ENCODE measurements around the gene ARL5B. TPM values are rescaled to one million over a fixed set of nuclear protein-coding genes. Genes with fewer than 3 reads are reported as not detected.

The ARL5B gene
- total RNA-seq, 1 donor from 2014 or later, result 19.0 TPM

- no peaks in the 10 kb centered on the region for H3K9me3 Mint-ChIP-seq (ENCODE audit: unreplicated experiment)
- H3K36me3 Mint-ChIP-seq (ENCODE audit: unreplicated experiment), result no peaks in the 10 kb centered on the region
- no peak overlapping the region for H3K27ac Mint-ChIP-seq (ENCODE audit: unreplicated experiment)
- H3K4me3 Mint-ChIP-seq (ENCODE audit: unreplicated experiment), result no peak overlapping the region
- TF ChIP-seq, protein P1, sequence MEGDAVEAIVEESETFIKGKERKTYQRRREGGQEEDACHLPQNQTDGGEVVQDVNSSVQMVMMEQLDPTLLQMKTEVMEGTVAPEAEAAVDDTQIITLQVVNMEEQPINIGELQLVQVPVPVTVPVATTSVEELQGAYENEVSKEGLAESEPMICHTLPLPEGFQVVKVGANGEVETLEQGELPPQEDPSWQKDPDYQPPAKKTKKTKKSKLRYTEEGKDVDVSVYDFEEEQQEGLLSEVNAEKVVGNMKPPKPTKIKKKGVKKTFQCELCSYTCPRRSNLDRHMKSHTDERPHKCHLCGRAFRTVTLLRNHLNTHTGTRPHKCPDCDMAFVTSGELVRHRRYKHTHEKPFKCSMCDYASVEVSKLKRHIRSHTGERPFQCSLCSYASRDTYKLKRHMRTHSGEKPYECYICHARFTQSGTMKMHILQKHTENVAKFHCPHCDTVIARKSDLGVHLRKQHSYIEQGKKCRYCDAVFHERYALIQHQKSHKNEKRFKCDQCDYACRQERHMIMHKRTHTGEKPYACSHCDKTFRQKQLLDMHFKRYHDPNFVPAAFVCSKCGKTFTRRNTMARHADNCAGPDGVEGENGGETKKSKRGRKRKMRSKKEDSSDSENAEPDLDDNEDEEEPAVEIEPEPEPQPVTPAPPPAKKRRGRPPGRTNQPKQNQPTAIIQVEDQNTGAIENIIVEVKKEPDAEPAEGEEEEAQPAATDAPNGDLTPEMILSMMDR (IDR thresholded peaks at IDR 0.05), result no peak
- H3K4me1 Mint-ChIP-seq (ENCODE audit: unreplicated experiment), result no peaks in the 10 kb centered on the region
- peaks cover 4% of the 10 kb centered on the region for H3K27me3 Mint-ChIP-seq (ENCODE audit: unreplicated experiment)
- no peak for DNase-seq (ENCODE audit: extremely low spot score, unreplicated experiment)
These were observed 44.3 kb downstream of the ARL5B start for GRCh38 chr10:18703521-18703920.

DNA sequence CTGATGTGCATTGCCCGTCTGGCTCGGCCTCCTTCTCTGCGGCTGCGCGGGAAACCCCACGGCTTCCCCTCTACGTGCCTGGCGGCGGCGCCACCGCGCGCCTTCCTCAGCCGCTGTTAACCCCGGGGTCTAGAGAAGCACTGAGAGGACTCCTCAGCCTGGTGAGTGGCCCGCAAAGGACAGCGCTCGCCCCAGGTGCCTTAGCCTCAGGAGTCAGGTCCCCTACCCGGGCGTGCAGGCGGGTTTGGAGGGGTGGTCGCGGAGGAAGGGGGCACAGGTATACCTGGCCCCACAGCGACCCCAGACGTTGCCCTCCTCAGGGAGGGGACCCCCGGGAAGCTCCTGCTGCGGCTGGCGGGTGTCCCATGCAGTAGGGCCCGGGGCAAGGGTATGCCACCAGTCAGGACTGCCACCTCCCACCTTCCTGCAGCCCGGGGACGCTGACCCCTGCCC lies 51.0 kb downstream of the ARL5B start:
- Mint-ChIP-seq H3K4me3 (ENCODE audit: unreplicated experiment) (no peak overlapping the region), H3K36me3 (ENCODE audit: unreplicated experiment) (no peaks in the 10 kb centered on the region), H3K27me3 (ENCODE audit: unreplicated experiment) (no peaks in the 10 kb centered on the region), H3K4me1 (ENCODE audit: unreplicated experiment) (no peaks in the 10 kb centered on the region), H3K27ac (ENCODE audit: unreplicated experiment) (no peak overlapping the region), H3K9me3 (ENCODE audit: unreplicated experiment) (no peaks in the 10 kb centered on the region)
- TF ChIP-seq, protein P1 (IDR thresholded peaks at IDR 0.05), result no peak
- no peak for DNase-seq (ENCODE audit: extremely low spot score, unreplicated experiment)

GRCh38 chr10:18713077-18713476 lies 53.8 kb downstream of the ARL5B start:
- DNase-seq (ENCODE audit: extremely low spot score, unreplicated experiment), result no peak
- no peaks in the 10 kb centered on the region for H3K9me3 Mint-ChIP-seq (ENCODE audit: unreplicated experiment)
- H3K36me3 Mint-ChIP-seq (ENCODE audit: unreplicated experiment), result no peaks in the 10 kb centered on the region
- no peak overlapping the region for H3K27ac Mint-ChIP-seq (ENCODE audit: unreplicated experiment)
- H3K4me1 Mint-ChIP-seq (ENCODE audit: unreplicated experiment), result no peaks in the 10 kb centered on the region
- TF ChIP-seq, protein P1 (IDR thresholded peaks at IDR 0.05), result no peak
- no peak overlapping the region for H3K4me3 Mint-ChIP-seq (ENCODE audit: unreplicated experiment)
- no peaks in the 10 kb centered on the region for H3K27me3 Mint-ChIP-seq (ENCODE audit: unreplicated experiment)

GRCh38 chr10:18718991-18719390 lies 59.8 kb downstream of the ARL5B start:
- Mint-ChIP-seq H3K4me3 (ENCODE audit: unreplicated experiment) (no peak overlapping the region), H3K9me3 (ENCODE audit: unreplicated experiment) (no peaks in the 10 kb centered on the region), H3K27me3 (ENCODE audit: unreplicated experiment) (no peaks in the 10 kb centered on the region), H3K27ac (ENCODE audit: unreplicated experiment) (no peak overlapping the region), H3K4me1 (ENCODE audit: unreplicated experiment) (no peaks in the 10 kb centered on the region), H3K36me3 (ENCODE audit: unreplicated experiment) (no peaks in the 10 kb centered on the region)
- TF ChIP-seq, protein P1 (IDR thresholded peaks at IDR 0.05), result no peak
- no peak for DNase-seq (ENCODE audit: extremely low spot score, unreplicated experiment)

GRCh38 chr10:18719811-18720210 lies 60.6 kb downstream of the ARL5B start:
- no peaks in the 10 kb centered on the region for H3K36me3 Mint-ChIP-seq (ENCODE audit: unreplicated experiment)
- no peaks in the 10 kb centered on the region for H3K9me3 Mint-ChIP-seq (ENCODE audit: unreplicated experiment)
- no peaks in the 10 kb centered on the region for H3K27me3 Mint-ChIP-seq (ENCODE audit: unreplicated experiment)
- TF ChIP-seq, protein P1 (IDR thresholded peaks at IDR 0.05), result no peak
- no peak overlapping the region for H3K27ac Mint-ChIP-seq (ENCODE audit: unreplicated experiment)
- no peak for DNase-seq (ENCODE audit: extremely low spot score, unreplicated experiment)
- no peak overlapping the region for H3K4me3 Mint-ChIP-seq (ENCODE audit: unreplicated experiment)
- no peaks in the 10 kb centered on the region for H3K4me1 Mint-ChIP-seq (ENCODE audit: unreplicated experiment)
